Fibroblast of mammary gland (primary cell): ENCODE measurements around the gene SAMD11.
"Not testable (repeated sequence)": the region's sequence is repeated elsewhere in the genome, so short reads cannot be mapped to it uniquely, and the experiment has no call there.

Source experiments
- DNase-seq: peaks from one replicate; pipeline ENCODE4 v3.0.0-alpha.2; 2010; ENCODE audit warnings: low read depth
- H3K4me3 ChIP-seq: 2 replicates; pipeline ENCODE4 v1.5.1; 2011; ENCODE audit warnings: low read depth, mild to moderate bottlenecking, low read length, moderate library complexity; ENCODE audit not compliant: control insufficient read depth
- CTCF ChIP-seq: conservative IDR thresholded peaks from 2 replicates; pipeline ENCODE4 v1.5.1; 2011; ENCODE audit warnings: low read depth, low read length, inconsistent platforms; ENCODE audit not compliant: control insufficient read depth, insufficient read depth

Gene SAMD11

GRCh38 chr1:923131-923990, at the start of gene SAMD11:
TSS of gene SAMD11 (plus strand) at chr1:923923. CDS start at chr1:924432, 509 bp downstream.
- H3K4me3 ChIP-seq = no peak within 1 kb of the TSS
- TF ChIP-seq CTCF = no peak
- DNase-seq = peak; percentile 69

- not testable (repeated sequence) for DNase-seq, H3K4me3 ChIP-seq
Observed at GRCh38 chr1:876428-877208, 47.1 kb upstream of the SAMD11 start.

GRCh38 chr1:877209-877986, 46.3 kb upstream of the SAMD11 start:
- DNase-seq, H3K4me3 ChIP-seq: not testable (repeated sequence)

GRCh38 chr1:880511-880910, 43.2 kb upstream of the SAMD11 start:
- H3K4me3 ChIP-seq, DNase-seq: not testable (repeated sequence)

GRCh38 chr1:880915-881314, 42.8 kb upstream of the SAMD11 start:
- not testable (repeated sequence) for H3K4me3 ChIP-seq, DNase-seq

- TF ChIP-seq CTCF = no peak
- no peak overlapping the region for H3K4me3 ChIP-seq
- no peak for DNase-seq
Observed at GRCh38 chr1:886311-886710, 37.4 kb upstream of the SAMD11 start.

GRCh38 chr1:886760-887159, 37.0 kb upstream of the SAMD11 start:
- H3K4me3 ChIP-seq = no peak overlapping the region
- DNase-seq = no peak
- no peak for TF ChIP-seq CTCF

GRCh38 chr1:888297-888696, 35.4 kb upstream of the SAMD11 start:
- no peak for TF ChIP-seq CTCF
- H3K4me3 ChIP-seq = no peak overlapping the region
- no peak for DNase-seq

- DNase-seq, H3K4me3 ChIP-seq: not testable (repeated sequence)
Observed at GRCh38 chr1:889774-890173, 33.9 kb upstream of the SAMD11 start.

- DNase-seq, H3K4me3 ChIP-seq: not testable (repeated sequence)
Observed at GRCh38 chr1:890234-890633, 33.5 kb upstream of the SAMD11 start.
